Spleen (tissue), 11 donors: Measurements from ENCODE around the gene PELI2. TPM values are rescaled to one million over a fixed set of nuclear protein-coding genes. Genes with fewer than 3 reads are reported as not detected.

ENCODE experiments used
- DNase-seq: peaks from one replicate; pipeline ENCODE4 v3.0.0-alpha.2; 2020
- H3K27ac ChIP-seq, 8 donors: fragments of 200-600 bp; sonication (generic) in 7 of 8; 1 replicate in 4 of 8; 2 replicates in 4 of 8; pipeline versions ENCODE4 v1.5.0 to v1.8.0; 2016 to 2021; ENCODE audit warnings: inconsistent platforms in 4 of 8, mild to moderate bottlenecking in 4 of 8, moderate library complexity in 1 of 8
- H3K27me3 ChIP-seq, 7 donors: fragments of 200-600 bp; sonication (generic) in 6 of 7; replicated peaks in 1 of 7; 1 replicate in 4 of 7; 2 replicates in 3 of 7; pipeline versions ENCODE4 v1.5.0 to v1.8.0; 2016 to 2021; ENCODE audit warnings: inconsistent platforms in 3 of 7, mild to moderate bottlenecking in 1 of 7
- H3K36me3 ChIP-seq, 6 donors: fragments of 200-600 bp; sonication (generic) in 5 of 6; 1 replicate in 4 of 6; 2 replicates in 2 of 6; pipeline versions ENCODE4 v1.5.0 to v1.8.0; 2016 to 2021; ENCODE audit warnings: inconsistent platforms in 2 of 6
- H3K4me1 ChIP-seq, 6 donors: fragments of 200-600 bp; sonication (generic) in 5 of 6; 1 replicate in 3 of 6; 2 replicates in 3 of 6; pipeline versions ENCODE4 v1.5.0 to v1.8.0; 2016 to 2021; ENCODE audit warnings: inconsistent platforms in 3 of 6
- H3K4me3 ChIP-seq, 8 donors: fragments of 200-600 bp; sonication (generic) in 7 of 8; 1 replicate in 4 of 8; 2 replicates in 4 of 8; pipeline versions ENCODE4 v1.5.0 to v1.8.0; 2016 to 2021; ENCODE audit warnings: inconsistent platforms in 4 of 8, mild to moderate bottlenecking in 4 of 8, moderate library complexity in 2 of 8
- H3K9me3 ChIP-seq, 8 donors: fragments of 200-600 bp; sonication (generic) in 7 of 8; 1 replicate in 4 of 8; 2 replicates in 4 of 8; pipeline versions ENCODE4 v1.5.0 to v1.8.0; 2016 to 2021; ENCODE audit warnings: inconsistent platforms in 4 of 8
- POLR2A ChIP-seq, 3 donors: fragments of 450-650 bp; IDR thresholded peaks; one replicate each; pipeline ENCODE4 v1.5.1; 2017; ENCODE audit warnings: antibody characterized with exemption in 3 of 3, mild to moderate bottlenecking in 1 of 3
- POLR2AphosphoS5 ChIP-seq, 3 donors: sonication (generic); formaldehyde crosslinking; IDR thresholded peaks; one replicate each; pipeline ENCODE4 v1.5.1; 2017; ENCODE audit warnings: antibody characterized with exemption in 3 of 3
- WGBS, 5 donors: extraction: QIAGEN DNeasy Blood & Tissue Kit in 3 of 5; methylation state at CpG; one replicate each; pipeline versions ENCODE4 v1.1.5 to v1.1.7; 2013 to 2018; 5-methylcytosine and 5-hydroxymethylcytosine counted together
- intact Hi-C: fragments of 100-400 bp; cut with DNase I; formaldehyde crosslinking; loops from one replicate; pipeline ENCODE4 v1.15.0; 2023; ENCODE audit warnings: low total_unique reads
- polyA plus RNA-seq, 3 donors: library from polyadenylated mRNA; stranded (reverse); fragments of 200-250 nt; gene quantifications; one replicate each; pipeline ENCODE4 v1.2.1, GENCODE V29; 2013
- total RNA-seq, 7 donors: library from RNA; depleted of rRNA in 3 of 7; stranded (reverse); fragments of >200 nt in 3 of 7; fragmentation: NEBNext Ultra II Directional in 4 of 7; extraction: Animal tissue kit (Norgen Biotek cat#: 25700) in 4 of 7; gene quantifications; one replicate each; pipeline versions ENCODE4 v1.1.0 to v1.2.1, GENCODE V29; 2016 to 2021
- TF ChIP-seq, protein P1 (sequence below), 11 experiments: fragments of 200-600 bp in 7 of 11; fragments of 450-650 bp in 4 of 11; sonication (generic) in 4 of 11; IDR thresholded peaks in 8 of 11; conservative IDR thresholded peaks in 3 of 11; 1 replicate in 7 of 11; 2 replicates in 4 of 11; pipeline versions ENCODE4 v1.4.0 to v1.8.0; 2016 to 2021; ENCODE audit warnings: antibody characterized with exemption in 11 of 11, inconsistent platforms in 4 of 11, mild to moderate bottlenecking in 1 of 11
- donor health status: healthy with polysubstance abuse.
- donor health status: DM: no; HTN: no; CAD: no; lungs with moderate emphysema.
- donor health status: DM: no; HTN: no; CAD: no.
- donor health status: Bipolar disorder and iron deficiency.
- donor health status: healthy.
- donor health status: DM: no; HTN: no; CAD: no.
- donor health status: DM: yes; HTN: yes; CAD: no.

PELI2 gene
- total and polyA plus RNA-seq, 10 donors, result 2.1 to 25.3 (median 18.0) TPM

DNA sequence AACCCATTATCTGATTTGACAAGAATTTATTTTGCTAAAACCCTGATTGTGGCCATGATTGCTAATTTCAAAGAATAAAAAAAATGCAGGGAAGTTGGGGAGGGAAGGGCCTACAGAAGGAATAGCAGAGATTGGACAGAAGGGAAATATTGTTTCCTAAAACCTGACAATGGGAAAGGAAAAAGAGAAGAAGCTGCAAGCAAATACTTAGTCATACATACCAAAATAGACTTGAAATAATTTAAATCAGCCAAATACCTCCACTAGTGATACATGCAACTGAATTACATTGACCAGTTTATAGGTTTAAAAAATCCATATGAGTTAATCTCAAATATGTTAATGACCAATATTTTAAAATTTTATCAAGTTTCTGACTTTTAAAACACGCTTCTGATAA, 75.1 kb downstream of the PELI2 start:
- no peaks in the 10 kb centered on the region for H3K36me3 ChIP-seq
- H3K27me3 ChIP-seq, result no peaks in the 10 kb centered on the region
- DNase-seq, result no peak
- H3K27ac ChIP-seq, result no peak overlapping the region
- 89 to 98% (median 94%) methylated on average over 1 of the region's 1 CpG for WGBS, 5 donors
- H3K9me3 ChIP-seq, result no peaks in the 10 kb centered on the region
- H3K4me1 ChIP-seq, result peaks cover 7 to 34% (median 16%) of the 10 kb centered on the region in 6 donors
- H3K4me3 ChIP-seq, result no peak overlapping the region
- intact Hi-C loops, result no loop called here
- TF ChIP-seq POLR2A (IDR thresholded peaks at IDR 0.05) (no peak), POLR2AphosphoS5 (IDR thresholded peaks at IDR 0.05) (no peak)
- TF ChIP-seq, protein P1, sequence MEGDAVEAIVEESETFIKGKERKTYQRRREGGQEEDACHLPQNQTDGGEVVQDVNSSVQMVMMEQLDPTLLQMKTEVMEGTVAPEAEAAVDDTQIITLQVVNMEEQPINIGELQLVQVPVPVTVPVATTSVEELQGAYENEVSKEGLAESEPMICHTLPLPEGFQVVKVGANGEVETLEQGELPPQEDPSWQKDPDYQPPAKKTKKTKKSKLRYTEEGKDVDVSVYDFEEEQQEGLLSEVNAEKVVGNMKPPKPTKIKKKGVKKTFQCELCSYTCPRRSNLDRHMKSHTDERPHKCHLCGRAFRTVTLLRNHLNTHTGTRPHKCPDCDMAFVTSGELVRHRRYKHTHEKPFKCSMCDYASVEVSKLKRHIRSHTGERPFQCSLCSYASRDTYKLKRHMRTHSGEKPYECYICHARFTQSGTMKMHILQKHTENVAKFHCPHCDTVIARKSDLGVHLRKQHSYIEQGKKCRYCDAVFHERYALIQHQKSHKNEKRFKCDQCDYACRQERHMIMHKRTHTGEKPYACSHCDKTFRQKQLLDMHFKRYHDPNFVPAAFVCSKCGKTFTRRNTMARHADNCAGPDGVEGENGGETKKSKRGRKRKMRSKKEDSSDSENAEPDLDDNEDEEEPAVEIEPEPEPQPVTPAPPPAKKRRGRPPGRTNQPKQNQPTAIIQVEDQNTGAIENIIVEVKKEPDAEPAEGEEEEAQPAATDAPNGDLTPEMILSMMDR (IDR thresholded peaks at IDR 0.05 in 8 of 11, conservative IDR thresholded peaks at IDR 0.05 in 3 of 11), result no peak

DNA sequence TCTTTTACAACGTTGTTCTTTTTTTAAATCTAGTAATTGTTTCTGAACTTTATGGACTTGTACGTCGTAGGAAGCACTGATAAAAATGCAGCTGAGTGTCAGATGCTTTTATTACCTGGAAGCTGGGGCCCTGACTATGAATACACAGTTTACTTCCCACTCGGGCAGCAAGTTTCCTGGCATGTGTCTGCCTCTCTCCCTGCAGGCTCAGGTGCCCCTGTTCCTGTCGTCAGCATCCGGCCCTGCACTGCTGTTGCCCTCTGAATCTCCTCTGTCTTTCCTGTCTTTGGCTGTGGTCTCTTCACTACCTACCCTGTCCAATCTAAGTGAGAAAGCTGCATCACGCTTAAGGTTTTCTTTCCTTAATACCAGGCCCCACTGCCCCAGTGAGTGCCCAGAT, 75.8 kb downstream of the PELI2 start:
- H3K9me3 ChIP-seq, result no peaks in the 10 kb centered on the region
- DNase-seq, result no peak
- no peaks in the 10 kb centered on the region for H3K36me3 ChIP-seq
- TF ChIP-seq POLR2AphosphoS5 (IDR thresholded peaks at IDR 0.05) (no peak), POLR2A (IDR thresholded peaks at IDR 0.05) (no peak)
- TF ChIP-seq, protein P1 (IDR thresholded peaks at IDR 0.05 in 8 of 11, conservative IDR thresholded peaks at IDR 0.05 in 3 of 11), result no peak
- intact Hi-C loops, result no loop called here
- 35 to 66% (median 63%) methylated on average over 7 of the region's 7 CpGs for WGBS, 5 donors
- H3K4me3 ChIP-seq, result no peak overlapping the region
- H3K27me3 ChIP-seq, result no peaks in the 10 kb centered on the region
- peaks cover 7 to 39% (median 18%) of the 10 kb centered on the region in 6 donors for H3K4me1 ChIP-seq
- H3K27ac ChIP-seq, result no peak overlapping the region

DNA sequence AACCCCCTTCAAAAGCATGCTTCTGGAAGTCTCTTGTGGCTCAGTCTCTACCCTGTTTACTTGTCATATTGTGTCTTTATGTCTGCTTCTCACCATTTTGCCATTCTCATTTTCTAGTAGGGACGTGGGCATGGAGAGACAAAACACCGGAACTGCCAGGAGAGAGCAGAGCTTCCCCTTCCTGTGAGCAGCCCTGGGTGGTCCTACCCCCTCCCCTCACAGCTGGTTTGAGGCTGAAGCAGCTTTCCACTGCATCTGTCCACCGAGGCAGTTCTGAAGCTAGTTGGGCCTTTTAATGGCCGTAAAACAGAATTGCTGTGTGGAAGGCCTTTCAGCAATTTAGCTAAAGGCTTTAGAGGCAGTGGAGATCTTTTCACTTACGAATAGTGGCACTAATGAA, 77.0 kb downstream of the PELI2 start:
- H3K27me3 ChIP-seq, result no peaks in the 10 kb centered on the region
- peak overlapping the region in 4 of 8 donors; percentile 1 to 30 (median 18) for H3K27ac ChIP-seq
- peaks cover 7 to 45% (median 18%) of the 10 kb centered on the region in 6 donors for H3K4me1 ChIP-seq
- intact Hi-C loops, result no loop called here
- 33 to 59% (median 48%) methylated on average over 5 of the region's 5 CpGs for WGBS, 5 donors
- H3K4me3 ChIP-seq, result no peak overlapping the region
- TF ChIP-seq POLR2AphosphoS5 (IDR thresholded peaks at IDR 0.05) (no peak), POLR2A (IDR thresholded peaks at IDR 0.05) (no peak)
- TF ChIP-seq, protein P1 (IDR thresholded peaks at IDR 0.05 in 8 of 11, conservative IDR thresholded peaks at IDR 0.05 in 3 of 11), result no peak
- no peaks in the 10 kb centered on the region for H3K9me3 ChIP-seq
- H3K36me3 ChIP-seq, result no peaks in the 10 kb centered on the region
- DNase-seq, result no peak

DNA sequence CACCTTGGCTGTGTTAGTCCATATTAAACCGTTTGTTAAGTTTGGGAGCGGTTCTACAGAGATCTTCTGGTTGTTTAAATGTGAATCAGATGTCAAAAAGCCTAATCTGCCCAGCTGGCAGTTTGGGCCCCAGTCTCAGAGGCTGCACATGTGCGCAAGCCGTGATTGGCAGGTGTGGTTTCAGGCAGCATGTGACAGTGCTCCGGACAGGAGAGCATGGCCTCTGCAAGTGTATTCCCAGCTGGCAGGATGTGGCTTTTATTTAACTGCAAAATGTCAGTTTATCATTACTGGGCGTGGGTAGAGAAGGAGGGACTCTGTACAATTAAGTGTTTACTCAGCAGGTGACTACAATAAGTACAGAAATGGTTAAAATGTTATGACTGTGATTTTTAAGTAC, 77.5 kb downstream of the PELI2 start:
- peak; percentile 85 for DNase-seq
- no peaks in the 10 kb centered on the region for H3K27me3 ChIP-seq
- 20 to 45% (median 27%) methylated on average over 6 of the region's 6 CpGs for WGBS, 5 donors
- H3K4me3 ChIP-seq, result no peak overlapping the region
- no peaks in the 10 kb centered on the region for H3K9me3 ChIP-seq
- no peaks in the 10 kb centered on the region for H3K36me3 ChIP-seq
- TF ChIP-seq, protein P1 (IDR thresholded peaks at IDR 0.05 in 8 of 11, conservative IDR thresholded peaks at IDR 0.05 in 3 of 11), result no peak
- TF ChIP-seq POLR2AphosphoS5 (IDR thresholded peaks at IDR 0.05), result peak in 2 of 3 donors; percentile 27 to 66
- TF ChIP-seq POLR2A (IDR thresholded peaks at IDR 0.05), result no peak
- H3K4me1 ChIP-seq, result peaks cover 7 to 46% (median 18%) of the 10 kb centered on the region in 6 donors
- peak overlapping the region in 4 of 8 donors; percentile 1 to 30 (median 18) for H3K27ac ChIP-seq
- intact Hi-C loops, result no loop called here
